Measurements from ENCODE around the gene ETFRF1. TPM values are rescaled to one million over a fixed set of nuclear protein-coding genes. Genes with fewer than 3 reads are reported as not detected.
A peak's percentile ranks its signal among the peaks of the same experiment; 100 is the strongest.

Gene ETFRF1
- total RNA-seq, 1 donor from 2014 or later: 14.2 TPM

- peaks cover 4% of the 10 kb centered on the region for H3K4me1 Mint-ChIP-seq (ENCODE audit: unreplicated experiment)
- H3K27ac Mint-ChIP-seq: no peak overlapping the region
- no peaks in the 10 kb centered on the region for H3K9me3 Mint-ChIP-seq
- no peaks in the 10 kb centered on the region for H3K36me3 Mint-ChIP-seq
- no peak overlapping the region for H3K4me3 Mint-ChIP-seq
- H3K27me3 Mint-ChIP-seq: no peaks in the 10 kb centered on the region
- TF ChIP-seq CTCF (conservative IDR thresholded peaks at IDR 0.05): no peak
- DNase-seq (ENCODE audit: extremely low spot score, unreplicated experiment): no peak
These were observed 8.1 kb upstream of the ETFRF1 start for GRCh38 chr12:25186788-25187402.

GRCh38 chr12:25187781-25188180 is 7.3 kb upstream of the ETFRF1 start:
- Mint-ChIP-seq H3K36me3 (no peaks in the 10 kb centered on the region), H3K27me3 (no peaks in the 10 kb centered on the region), H3K4me1 (ENCODE audit: unreplicated experiment) (peaks cover 4% of the 10 kb centered on the region), H3K27ac (no peak overlapping the region), H3K9me3 (no peaks in the 10 kb centered on the region), H3K4me3 (no peak overlapping the region)
- no peak for DNase-seq (ENCODE audit: extremely low spot score, unreplicated experiment)
- TF ChIP-seq CTCF (conservative IDR thresholded peaks at IDR 0.05): no peak

GRCh38 chr12:25189656-25190055 is 5.4 kb upstream of the ETFRF1 start:
- no peaks in the 10 kb centered on the region for H3K9me3 Mint-ChIP-seq
- no peak for TF ChIP-seq CTCF (conservative IDR thresholded peaks at IDR 0.05)
- no peak for DNase-seq (ENCODE audit: extremely low spot score, unreplicated experiment)
- H3K4me1 Mint-ChIP-seq (ENCODE audit: unreplicated experiment): peaks cover 8% of the 10 kb centered on the region
- H3K27me3 Mint-ChIP-seq: no peaks in the 10 kb centered on the region
- no peak overlapping the region for H3K4me3 Mint-ChIP-seq
- no peak overlapping the region for H3K27ac Mint-ChIP-seq
- no peaks in the 10 kb centered on the region for H3K36me3 Mint-ChIP-seq

- Mint-ChIP-seq H3K36me3 (no peaks in the 10 kb centered on the region), H3K9me3 (no peaks in the 10 kb centered on the region), H3K27ac (no peak overlapping the region), H3K4me1 (ENCODE audit: unreplicated experiment) (peaks cover 8% of the 10 kb centered on the region), H3K27me3 (no peaks in the 10 kb centered on the region), H3K4me3 (no peak overlapping the region)
- no peak for TF ChIP-seq CTCF (conservative IDR thresholded peaks at IDR 0.05)
- no peak for DNase-seq (ENCODE audit: extremely low spot score, unreplicated experiment)
These were observed 4.2 kb upstream of the ETFRF1 start for GRCh38 chr12:25190793-25191192.

- H3K4me1 Mint-ChIP-seq (ENCODE audit: unreplicated experiment): peaks cover 4% of the 10 kb centered on the region
- H3K4me3 Mint-ChIP-seq: peak overlapping the region; percentile 98
- H3K27me3 Mint-ChIP-seq: no peaks in the 10 kb centered on the region
- no peak for DNase-seq (ENCODE audit: extremely low spot score, unreplicated experiment)
- TF ChIP-seq CTCF (conservative IDR thresholded peaks at IDR 0.05): no peak
- H3K9me3 Mint-ChIP-seq: no peaks in the 10 kb centered on the region
- H3K36me3 Mint-ChIP-seq: no peaks in the 10 kb centered on the region
- H3K27ac Mint-ChIP-seq: peak overlapping the region; percentile 97
These were observed 823 bp upstream of the ETFRF1 start for GRCh38 chr12:25194214-25194613.

- no peak for TF ChIP-seq CTCF (conservative IDR thresholded peaks at IDR 0.05)
- H3K36me3 Mint-ChIP-seq: peaks cover 3% of the 10 kb centered on the region
- H3K9me3 Mint-ChIP-seq: no peaks in the 10 kb centered on the region
- peak overlapping the region; percentile 98 for H3K4me3 Mint-ChIP-seq
- DNase-seq (ENCODE audit: extremely low spot score, unreplicated experiment): no peak
- H3K27me3 Mint-ChIP-seq: no peaks in the 10 kb centered on the region
- peaks cover 4% of the 10 kb centered on the region for H3K4me1 Mint-ChIP-seq (ENCODE audit: unreplicated experiment)
- H3K27ac Mint-ChIP-seq: peak overlapping the region; percentile 97
These were observed 348 bp upstream of the ETFRF1 start for GRCh38 chr12:25194722-25195055.

Measured in type B pancreatic cell (in vitro differentiated cells).